Measurements from ENCODE around the gene PBX1.

DNA sequence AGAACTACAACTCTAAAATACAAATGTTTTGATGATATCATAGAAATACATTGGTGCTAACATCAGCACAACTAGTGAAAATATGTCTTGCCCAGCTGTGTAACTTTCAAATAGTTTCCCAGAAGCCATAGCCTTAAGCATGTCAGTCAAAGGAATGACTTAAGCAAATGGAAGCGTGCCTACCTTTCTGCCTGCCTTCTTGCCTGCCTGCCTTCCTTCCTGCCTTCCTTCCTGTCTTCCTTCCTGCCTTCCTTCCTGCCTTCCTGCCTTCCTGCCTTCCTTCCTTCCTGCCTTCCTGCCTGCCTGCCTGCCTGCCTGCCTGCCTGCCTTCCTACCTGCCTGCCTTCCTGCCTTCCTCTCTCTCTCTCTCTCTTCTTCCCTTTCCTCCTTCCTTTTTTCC lies 104.0 kb downstream of the PBX1 start:
- TF ChIP-seq, protein P1, sequence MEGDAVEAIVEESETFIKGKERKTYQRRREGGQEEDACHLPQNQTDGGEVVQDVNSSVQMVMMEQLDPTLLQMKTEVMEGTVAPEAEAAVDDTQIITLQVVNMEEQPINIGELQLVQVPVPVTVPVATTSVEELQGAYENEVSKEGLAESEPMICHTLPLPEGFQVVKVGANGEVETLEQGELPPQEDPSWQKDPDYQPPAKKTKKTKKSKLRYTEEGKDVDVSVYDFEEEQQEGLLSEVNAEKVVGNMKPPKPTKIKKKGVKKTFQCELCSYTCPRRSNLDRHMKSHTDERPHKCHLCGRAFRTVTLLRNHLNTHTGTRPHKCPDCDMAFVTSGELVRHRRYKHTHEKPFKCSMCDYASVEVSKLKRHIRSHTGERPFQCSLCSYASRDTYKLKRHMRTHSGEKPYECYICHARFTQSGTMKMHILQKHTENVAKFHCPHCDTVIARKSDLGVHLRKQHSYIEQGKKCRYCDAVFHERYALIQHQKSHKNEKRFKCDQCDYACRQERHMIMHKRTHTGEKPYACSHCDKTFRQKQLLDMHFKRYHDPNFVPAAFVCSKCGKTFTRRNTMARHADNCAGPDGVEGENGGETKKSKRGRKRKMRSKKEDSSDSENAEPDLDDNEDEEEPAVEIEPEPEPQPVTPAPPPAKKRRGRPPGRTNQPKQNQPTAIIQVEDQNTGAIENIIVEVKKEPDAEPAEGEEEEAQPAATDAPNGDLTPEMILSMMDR (IDR thresholded peaks at IDR 0.05) = no peak
- no peak for TF ChIP-seq POLR2A (IDR thresholded peaks at IDR 0.05)
